AG04450 (cell line): Measurements from ENCODE around the gene CNTN3. TPM values are rescaled to one million over a fixed set of nuclear protein-coding genes. Genes with fewer than 3 reads are reported as not detected.
A peak's percentile ranks its signal among the peaks of the same experiment; 100 is the strongest.

Source experiments
- CTCF ChIA-PET: fragments of 300-600, 350-600 bp; formaldehyde crosslinking; extraction: SDS; loops from one replicate; lab custom pipeline; 2022; ENCODE audit warnings: antibody characterized with exemption, inconsistent platforms; lab: Charles Lee
- POLR2A ChIA-PET: fragments of 350-600 bp; formaldehyde crosslinking; extraction: SDS; loops from one replicate; lab custom pipeline; 2021; ENCODE audit warnings: antibody characterized with exemption, inconsistent platforms; lab: Yijun Ruan, JAX
- DNase-seq: peaks from one replicate; pipeline ENCODE4 v3.0.0-alpha.2; 2011; ENCODE audit warnings: low read depth, low spot score
- H3K27ac ChIP-seq: one replicate; pipeline ENCODE4 v1.5.1; 2012; ENCODE audit warnings: low read depth, low read length, control low read depth
- H3K27me3 ChIP-seq: one replicate; pipeline ENCODE4 v1.6.0; 2012; ENCODE audit warnings: low read length; ENCODE audit not compliant: control insufficient read depth, insufficient read depth
- H3K4me3 ChIP-seq: 2 replicates; pipeline ENCODE4 v1.5.1; 2011; ENCODE audit warnings: mild to moderate bottlenecking, low read depth, low read length, control low read depth
- H3K9me3 ChIP-seq: 2 replicates; pipeline ENCODE4 v1.5.1; 2012; ENCODE audit warnings: low read length; ENCODE audit not compliant: control insufficient read depth, insufficient read depth
- CTCF ChIP-seq: IDR thresholded peaks from 2 replicates; pipeline ENCODE4 v1.5.1; 2011; ENCODE audit warnings: low read depth, low read length, control low read depth, inconsistent platforms
- polyA minus RNA-seq: library from RNA; depleted of rRNA, polyadenylated mRNA; stranded (reverse); fragments of >200 nt; gene quantifications from 2 replicates; pipeline ENCODE4 v1.2.3, GENCODE V29; 2011; rRNA and poly(A)+ RNA removed
- polyA plus RNA-seq: library from polyadenylated mRNA; depleted of rRNA; stranded (reverse); fragments of >200 nt; gene quantifications from 2 replicates; pipeline ENCODE4 v1.2.3, GENCODE V29; 2011; rRNA removed

The CNTN3 gene
- 4.4 and 4.9 TPM in 2 replicates for polyA plus RNA-seq
- 3.7 and 5.0 TPM in 2 replicates for polyA minus RNA-seq

DNA sequence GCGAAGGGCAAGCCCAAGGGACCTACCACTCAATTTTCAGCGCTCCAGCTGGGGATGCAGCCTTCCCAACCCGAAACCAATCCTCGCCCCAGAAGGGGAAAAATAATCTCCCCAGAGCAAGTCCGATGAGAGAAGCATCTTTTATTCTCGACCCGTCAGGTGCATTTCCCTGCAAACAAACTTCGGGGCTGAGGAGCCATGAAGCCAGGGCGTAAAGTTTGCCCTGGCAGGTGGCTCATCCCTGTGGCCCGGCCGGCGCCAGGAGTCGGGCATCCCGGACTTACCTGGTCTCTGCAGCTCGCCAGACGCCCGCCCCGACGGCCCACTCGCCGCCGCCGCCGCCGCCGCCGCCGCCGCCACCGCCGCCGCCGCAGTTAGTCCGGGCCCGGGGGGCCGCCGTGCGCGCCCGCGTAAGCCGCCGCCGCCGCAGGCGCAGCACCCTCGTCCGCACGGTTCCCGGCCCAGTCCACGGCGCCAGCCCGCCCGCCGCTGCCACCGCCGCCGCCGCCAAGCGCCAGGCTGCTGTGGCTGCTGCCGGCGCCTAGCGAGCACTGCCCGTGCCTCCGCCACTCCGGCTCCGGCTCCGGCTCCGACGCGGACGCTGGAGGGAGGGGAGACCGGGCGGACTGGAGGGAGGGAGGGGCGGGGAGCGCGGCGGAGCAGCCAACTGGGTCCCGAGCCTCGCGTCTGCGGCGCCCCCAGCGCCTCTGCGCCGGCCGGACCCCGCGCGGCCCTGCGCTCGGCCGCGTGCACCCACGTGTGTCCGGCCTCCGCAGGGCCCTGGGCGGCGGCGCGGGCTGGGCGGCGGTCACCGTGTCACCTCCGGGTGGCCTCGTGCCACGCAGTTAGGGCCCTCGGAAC, at the start of gene CNTN3:
Gene CNTN3 (minus strand): TSS at position 553 of the 861 bp plus-strand sequence. CDS start 93,547 bp downstream, outside the sequence.
- ChIA-PET CTCF (no interaction called here), POLR2A (no interaction called here)
- DNase-seq = no peak
- H3K27me3 ChIP-seq = peaks cover 3% of the 10 kb centered on the region
- H3K9me3 ChIP-seq = no peaks in the 10 kb centered on the region
- peak within 1 kb of the TSS; percentile 65 for H3K4me3 ChIP-seq
- TF ChIP-seq CTCF = no peak
- no peak within 1 kb of the TSS for H3K27ac ChIP-seq

- ChIA-PET POLR2A (no interaction called here), CTCF (no interaction called here)
- TF ChIP-seq CTCF = no peak
- Histone ChIP-seq H3K27me3 (no peaks in the 10 kb centered on the region), H3K4me3 (no peak overlapping the region), H3K9me3 (no peaks in the 10 kb centered on the region), H3K27ac (no peak overlapping the region)
- no peak for DNase-seq
Measured at GRCh38 chr3:74663178-74663577, 48.7 kb upstream of the CNTN3 start.

GRCh38 chr3:74661672-74662071, 47.2 kb upstream of the CNTN3 start:
- DNase-seq = no peak
- no peak overlapping the region for H3K27ac ChIP-seq
- no peaks in the 10 kb centered on the region for H3K9me3 ChIP-seq
- no peaks in the 10 kb centered on the region for H3K27me3 ChIP-seq
- ChIA-PET CTCF (no interaction called here), POLR2A (no interaction called here)
- TF ChIP-seq CTCF = no peak
- H3K4me3 ChIP-seq = no peak overlapping the region

- Histone ChIP-seq H3K27ac (no peak overlapping the region), H3K27me3 (no peaks in the 10 kb centered on the region), H3K4me3 (no peak overlapping the region), H3K9me3 (no peaks in the 10 kb centered on the region)
- ChIA-PET POLR2A (no interaction called here), CTCF (no interaction called here)
- TF ChIP-seq CTCF = no peak
- DNase-seq = no peak
Measured at GRCh38 chr3:74651885-74652284, 37.4 kb upstream of the CNTN3 start.

DNA sequence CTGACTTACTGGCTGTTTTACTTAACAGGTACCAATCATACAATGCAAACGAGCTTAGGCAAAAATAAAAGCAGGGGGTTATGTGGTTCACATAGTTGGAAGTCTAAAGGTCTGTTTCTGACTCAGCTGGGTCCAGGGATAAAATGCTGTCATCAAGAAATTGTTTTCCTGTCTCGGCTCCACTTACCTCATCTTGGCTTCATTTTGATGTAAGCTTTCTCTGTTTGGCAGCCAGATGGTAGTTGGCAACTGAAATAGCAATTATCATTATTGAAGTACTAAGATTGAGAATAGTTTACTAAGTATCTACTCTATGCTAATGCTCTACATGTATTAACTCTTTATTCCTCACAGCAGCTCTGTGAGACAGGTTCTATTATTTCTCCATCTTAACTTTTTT, 36.8 kb upstream of the CNTN3 start:
- DNase-seq = no peak
- no peak overlapping the region for H3K27ac ChIP-seq
- no peaks in the 10 kb centered on the region for H3K27me3 ChIP-seq
- POLR2A ChIA-PET = no interaction called here
- TF ChIP-seq CTCF = no peak
- no peaks in the 10 kb centered on the region for H3K9me3 ChIP-seq
- CTCF ChIA-PET = no interaction called here
- H3K4me3 ChIP-seq = no peak overlapping the region
